GM06990 (cell line): ENCODE data around the gene RPL15.

ENCODE experiments used
- DNase-seq: peaks from one replicate; pipeline ENCODE4 v3.0.0-alpha.2; 2011; ENCODE audit not compliant: insufficient read length; ENCODE audit errors: extremely low read depth
- H3K27me3 ChIP-seq: replicated peaks from 2 replicates; pipeline ENCODE4 v1.6.0; 2011; ENCODE audit warnings: low read length; ENCODE audit not compliant: control insufficient read depth, insufficient read depth
- H3K36me3 ChIP-seq: 2 replicates; pipeline ENCODE4 v1.5.1; 2011; ENCODE audit warnings: low read length; ENCODE audit not compliant: control insufficient read depth, insufficient read depth
- H3K4me3 ChIP-seq: replicated peaks from 2 replicates; pipeline ENCODE4 v1.5.1; 2011; ENCODE audit warnings: low read depth, mild to moderate bottlenecking, control low read depth, low read length
- TF ChIP-seq, protein P1 (sequence below): IDR thresholded peaks from 2 replicates; pipeline ENCODE4 v1.5.1; 2011; ENCODE audit warnings: low read length, control low read depth, mild to moderate bottlenecking, inconsistent platforms; ENCODE audit not compliant: insufficient read depth, poor library complexity, severe bottlenecking

RPL15 gene

DNA sequence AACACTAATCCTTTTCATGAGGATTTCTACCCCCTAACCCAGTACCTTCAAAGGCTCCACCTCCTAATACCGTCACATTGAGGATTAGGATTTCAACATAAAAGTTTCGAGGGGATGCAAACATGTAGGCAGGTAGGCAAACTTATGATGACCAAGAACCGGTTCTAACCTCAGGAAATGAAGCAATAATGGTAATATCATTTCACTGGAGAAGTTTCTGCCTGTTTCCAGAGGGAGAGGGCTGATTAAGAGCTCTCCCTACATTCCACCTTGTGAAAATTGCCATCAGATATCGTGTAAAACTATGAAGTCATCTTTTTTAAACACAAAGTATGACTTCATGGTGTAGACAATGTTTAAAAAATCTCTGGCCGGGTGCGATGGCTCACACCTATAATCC, 31.7 kb upstream of the RPL15 start:
- no peak overlapping the region for H3K4me3 ChIP-seq
- H3K36me3 ChIP-seq: peaks cover 4% of the 10 kb centered on the region
- TF ChIP-seq, protein P1, sequence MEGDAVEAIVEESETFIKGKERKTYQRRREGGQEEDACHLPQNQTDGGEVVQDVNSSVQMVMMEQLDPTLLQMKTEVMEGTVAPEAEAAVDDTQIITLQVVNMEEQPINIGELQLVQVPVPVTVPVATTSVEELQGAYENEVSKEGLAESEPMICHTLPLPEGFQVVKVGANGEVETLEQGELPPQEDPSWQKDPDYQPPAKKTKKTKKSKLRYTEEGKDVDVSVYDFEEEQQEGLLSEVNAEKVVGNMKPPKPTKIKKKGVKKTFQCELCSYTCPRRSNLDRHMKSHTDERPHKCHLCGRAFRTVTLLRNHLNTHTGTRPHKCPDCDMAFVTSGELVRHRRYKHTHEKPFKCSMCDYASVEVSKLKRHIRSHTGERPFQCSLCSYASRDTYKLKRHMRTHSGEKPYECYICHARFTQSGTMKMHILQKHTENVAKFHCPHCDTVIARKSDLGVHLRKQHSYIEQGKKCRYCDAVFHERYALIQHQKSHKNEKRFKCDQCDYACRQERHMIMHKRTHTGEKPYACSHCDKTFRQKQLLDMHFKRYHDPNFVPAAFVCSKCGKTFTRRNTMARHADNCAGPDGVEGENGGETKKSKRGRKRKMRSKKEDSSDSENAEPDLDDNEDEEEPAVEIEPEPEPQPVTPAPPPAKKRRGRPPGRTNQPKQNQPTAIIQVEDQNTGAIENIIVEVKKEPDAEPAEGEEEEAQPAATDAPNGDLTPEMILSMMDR: no peak
- no peak for DNase-seq
- H3K27me3 ChIP-seq: no peaks in the 10 kb centered on the region

DNA sequence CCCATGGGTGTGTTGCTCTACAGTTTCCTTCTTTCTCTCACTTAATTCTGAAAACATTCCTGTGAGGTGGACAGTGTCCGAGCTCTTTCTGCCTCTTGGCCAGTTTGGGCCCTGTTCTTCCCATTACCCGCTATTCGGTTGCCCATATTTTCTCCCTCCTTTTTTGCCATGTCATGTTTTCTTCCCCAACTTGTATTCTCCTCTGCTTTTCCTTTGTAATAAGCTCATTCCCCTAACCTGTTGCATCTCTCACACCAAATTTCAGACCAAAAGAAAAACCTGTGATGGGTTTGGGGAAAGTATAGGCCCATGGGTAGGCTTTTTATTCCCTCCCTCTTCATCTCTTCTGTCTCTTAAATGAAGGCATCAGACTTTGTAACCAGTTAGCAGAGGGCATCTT, 30.6 kb upstream of the RPL15 start:
- Histone ChIP-seq H3K36me3 (peaks cover 4% of the 10 kb centered on the region), H3K27me3 (no peaks in the 10 kb centered on the region), H3K4me3 (no peak overlapping the region)
- TF ChIP-seq, protein P1: no peak
- no peak for DNase-seq

DNA sequence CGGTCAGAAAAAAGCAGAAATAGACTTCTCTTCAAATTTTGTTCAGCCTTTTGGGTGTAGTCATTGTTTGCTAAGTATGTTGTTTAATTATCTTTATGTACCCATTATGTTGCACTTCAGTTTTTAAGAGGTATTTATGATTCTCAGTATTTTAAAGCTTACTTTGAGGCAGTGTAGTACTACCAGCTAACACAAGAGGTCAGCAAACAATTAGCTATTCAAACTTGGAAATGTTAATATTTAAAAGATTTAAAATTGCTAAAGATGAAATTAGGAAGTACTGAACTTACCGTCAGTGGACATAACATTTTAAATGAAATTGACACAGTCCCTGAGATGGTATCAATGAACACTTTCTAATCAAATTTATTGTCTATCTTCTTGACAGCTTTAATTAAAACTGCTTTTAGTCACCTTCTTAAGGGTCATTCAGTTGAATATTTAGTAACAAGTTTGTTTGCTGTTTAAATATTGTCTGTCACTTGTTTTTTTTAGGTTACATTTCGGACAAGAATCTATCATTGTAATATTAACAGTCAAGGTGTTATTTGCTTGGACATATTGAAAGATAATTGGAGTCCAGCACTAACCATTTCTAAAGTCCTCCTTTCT, 28.2 kb upstream of the RPL15 start:
- H3K36me3 ChIP-seq: peaks cover 4% of the 10 kb centered on the region
- TF ChIP-seq, protein P1: peak; percentile 68
- H3K27me3 ChIP-seq: no peaks in the 10 kb centered on the region
- H3K4me3 ChIP-seq: no peak overlapping the region
- no peak for DNase-seq

DNA sequence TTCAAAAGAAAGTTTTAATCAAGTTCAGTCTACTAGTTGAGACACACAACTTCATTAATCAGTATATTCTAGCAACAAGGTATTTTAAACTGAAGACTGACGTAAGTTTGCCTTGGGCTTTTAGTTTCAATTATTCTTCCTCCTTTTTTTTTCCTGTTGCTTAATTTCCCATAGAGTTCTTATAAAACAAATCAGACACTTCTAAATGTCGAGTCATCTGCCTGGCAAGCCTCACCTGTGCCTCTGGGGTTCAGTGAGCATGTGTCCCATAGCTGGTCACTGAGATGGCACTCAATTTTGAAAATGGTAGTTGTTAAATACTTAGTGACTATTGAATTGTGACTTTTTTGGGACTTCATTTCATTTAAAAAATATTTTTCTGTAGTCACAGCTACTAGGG, 27.5 kb upstream of the RPL15 start:
- no peak overlapping the region for H3K4me3 ChIP-seq
- TF ChIP-seq, protein P1: no peak

DNA sequence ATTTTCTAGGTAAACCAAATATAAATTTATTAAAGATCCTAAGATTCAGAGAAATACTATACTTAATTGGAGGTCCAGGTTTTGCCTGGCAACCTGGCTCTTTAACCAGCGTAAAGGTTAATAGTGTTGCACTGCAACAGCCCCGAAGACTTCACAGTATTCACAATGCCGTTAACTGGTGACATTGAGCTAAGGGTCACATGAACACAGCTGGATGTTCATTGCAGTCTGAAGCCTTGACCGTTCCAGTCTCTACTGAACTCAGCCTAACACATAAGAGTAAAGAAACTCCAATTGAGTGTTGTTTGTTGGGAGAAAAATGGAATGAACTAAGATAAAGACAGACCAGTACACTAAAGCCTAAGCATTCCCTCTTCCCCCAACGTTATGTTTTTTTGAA, 27.0 kb upstream of the RPL15 start:
- Histone ChIP-seq H3K27me3 (no peaks in the 10 kb centered on the region), H3K36me3 (peaks cover 4% of the 10 kb centered on the region), H3K4me3 (no peak overlapping the region)
- no peak for DNase-seq
- TF ChIP-seq, protein P1: no peak

More for the DNA sequence above, 27.5 kb upstream of the RPL15 start:
- no peak for DNase-seq
- Histone ChIP-seq H3K27me3 (no peaks in the 10 kb centered on the region), H3K36me3 (peaks cover 4% of the 10 kb centered on the region)
